ENCODE results near the gene PLCB1. TPM values are rescaled to one million over a fixed set of nuclear protein-coding genes. Genes with fewer than 3 reads are reported as not detected.

The PLCB1 gene
- total RNA-seq, 2 experiments from 2014 or later: 0.63 to 1.5 TPM

- no peak overlapping the region for H3K27ac Mint-ChIP-seq
Measured at GRCh38 chr20:8471465-8471864, 339.4 kb downstream of the PLCB1 start.

GRCh38 chr20:8473459-8473858 is 341.4 kb downstream of the PLCB1 start:
- no peak for DNase-seq
- Mint-ChIP-seq H3K4me1 (ENCODE audit: low read depth) (no peaks in the 10 kb centered on the region), H3K9me3 (ENCODE audit: insufficient read depth) (no peaks in the 10 kb centered on the region), H3K27ac (no peak overlapping the region), H3K4me3 (no peak overlapping the region), H3K36me3 (ENCODE audit: low read depth) (no peaks in the 10 kb centered on the region), H3K27me3 (ENCODE audit: low read depth) (no peaks in the 10 kb centered on the region)
- CTCF ChIA-PET: no interaction called here
- POLR2A ChIA-PET: no interaction called here
- no peak for ATAC-seq

More at GRCh38 chr20:8471465-8471864, 339.4 kb downstream of the PLCB1 start:
- POLR2A ChIA-PET: no interaction called here
- ATAC-seq (no peak), DNase-seq (no peak)
- Mint-ChIP-seq H3K27me3 (ENCODE audit: low read depth) (no peaks in the 10 kb centered on the region), H3K4me3 (no peak overlapping the region), H3K4me1 (ENCODE audit: low read depth) (no peaks in the 10 kb centered on the region), H3K9me3 (ENCODE audit: insufficient read depth) (no peaks in the 10 kb centered on the region), H3K36me3 (ENCODE audit: low read depth) (no peaks in the 10 kb centered on the region)
- CTCF ChIA-PET: no interaction called here

- Mint-ChIP-seq H3K4me3 (no peak overlapping the region), H3K36me3 (ENCODE audit: low read depth) (no peaks in the 10 kb centered on the region), H3K27me3 (ENCODE audit: low read depth) (no peaks in the 10 kb centered on the region), H3K9me3 (ENCODE audit: insufficient read depth) (no peaks in the 10 kb centered on the region), H3K4me1 (ENCODE audit: low read depth) (no peaks in the 10 kb centered on the region), H3K27ac (no peak overlapping the region)
- no peak for ATAC-seq
- ChIA-PET POLR2A (no interaction called here), CTCF (no interaction called here)
- DNase-seq: no peak
Measured at GRCh38 chr20:8474027-8474668, 342.1 kb downstream of the PLCB1 start.

- ChIA-PET CTCF (no interaction called here), POLR2A (no interaction called here)
- Mint-ChIP-seq H3K36me3 (ENCODE audit: low read depth) (no peaks in the 10 kb centered on the region), H3K9me3 (ENCODE audit: insufficient read depth) (no peaks in the 10 kb centered on the region), H3K4me3 (no peak overlapping the region), H3K27me3 (ENCODE audit: low read depth) (no peaks in the 10 kb centered on the region), H3K4me1 (ENCODE audit: low read depth) (no peaks in the 10 kb centered on the region), H3K27ac (no peak overlapping the region)
- DNase-seq (no peak), ATAC-seq (no peak)
Measured at GRCh38 chr20:8476021-8476420, 344.0 kb downstream of the PLCB1 start.

- no peak overlapping the region for H3K4me3 Mint-ChIP-seq
- ATAC-seq (no peak), DNase-seq (no peak)
- H3K9me3 Mint-ChIP-seq (ENCODE audit: insufficient read depth): no peaks in the 10 kb centered on the region
- no peaks in the 10 kb centered on the region for H3K27me3 Mint-ChIP-seq (ENCODE audit: low read depth)
- POLR2A ChIA-PET: no interaction called here
- no peak overlapping the region for H3K27ac Mint-ChIP-seq
- CTCF ChIA-PET: no interaction called here
- no peaks in the 10 kb centered on the region for H3K4me1 Mint-ChIP-seq (ENCODE audit: low read depth)
- H3K36me3 Mint-ChIP-seq (ENCODE audit: low read depth): no peaks in the 10 kb centered on the region
Measured at GRCh38 chr20:8480597-8480996, 348.5 kb downstream of the PLCB1 start.

- no peaks in the 10 kb centered on the region for H3K4me1 Mint-ChIP-seq (ENCODE audit: low read depth)
- H3K27me3 Mint-ChIP-seq (ENCODE audit: low read depth): no peaks in the 10 kb centered on the region
- ChIA-PET POLR2A (interaction anchor here (0.6 kb wide), 1 partner anchor 14 kb away, joined by 4 read pairs; no protein-coding TSS in a partner anchor), CTCF (no interaction called here)
- H3K27ac Mint-ChIP-seq: no peak overlapping the region
- DNase-seq (no peak), ATAC-seq (no peak)
- H3K9me3 Mint-ChIP-seq (ENCODE audit: insufficient read depth): no peaks in the 10 kb centered on the region
- no peaks in the 10 kb centered on the region for H3K36me3 Mint-ChIP-seq (ENCODE audit: low read depth)
- no peak overlapping the region for H3K4me3 Mint-ChIP-seq
Measured at GRCh38 chr20:8487696-8488095, 355.6 kb downstream of the PLCB1 start.

GRCh38 chr20:8489094-8489883 is 357.2 kb downstream of the PLCB1 start:
- no peaks in the 10 kb centered on the region for H3K27me3 Mint-ChIP-seq (ENCODE audit: low read depth)

GRCh38 chr20:8490076-8490830 is 358.2 kb downstream of the PLCB1 start:
- H3K27me3 Mint-ChIP-seq (ENCODE audit: low read depth): no peaks in the 10 kb centered on the region
- ATAC-seq: no peak
- H3K4me3 Mint-ChIP-seq: no peak overlapping the region
- ChIA-PET CTCF (no interaction called here), POLR2A (no interaction called here)
- DNase-seq: no peak
- H3K36me3 Mint-ChIP-seq (ENCODE audit: low read depth): no peaks in the 10 kb centered on the region
- no peaks in the 10 kb centered on the region for H3K9me3 Mint-ChIP-seq (ENCODE audit: insufficient read depth)
- no peak overlapping the region for H3K27ac Mint-ChIP-seq
- H3K4me1 Mint-ChIP-seq (ENCODE audit: low read depth): no peaks in the 10 kb centered on the region

More at GRCh38 chr20:8489094-8489883, 357.2 kb downstream of the PLCB1 start:
- no peaks in the 10 kb centered on the region for H3K36me3 Mint-ChIP-seq (ENCODE audit: low read depth)
- H3K4me3 Mint-ChIP-seq: no peak overlapping the region
- H3K9me3 Mint-ChIP-seq (ENCODE audit: insufficient read depth): no peaks in the 10 kb centered on the region
- ChIA-PET CTCF (interaction anchor here (0.7 kb wide), 1 partner anchor 122 kb away, joined by 3 read pairs; no protein-coding TSS in a partner anchor), POLR2A (no interaction called here)
- ATAC-seq: no peak
- no peaks in the 10 kb centered on the region for H3K4me1 Mint-ChIP-seq (ENCODE audit: low read depth)
- H3K27ac Mint-ChIP-seq: no peak overlapping the region
- DNase-seq: no peak

- Mint-ChIP-seq H3K4me3 (no peak overlapping the region), H3K4me1 (ENCODE audit: low read depth) (no peaks in the 10 kb centered on the region), H3K9me3 (ENCODE audit: insufficient read depth) (no peaks in the 10 kb centered on the region), H3K27ac (no peak overlapping the region), H3K36me3 (ENCODE audit: low read depth) (no peaks in the 10 kb centered on the region), H3K27me3 (ENCODE audit: low read depth) (no peaks in the 10 kb centered on the region)
- ChIA-PET POLR2A (no interaction called here), CTCF (no interaction called here)
- ATAC-seq (no peak), DNase-seq (no peak)
Measured at GRCh38 chr20:8492173-8492572, 360.1 kb downstream of the PLCB1 start.

- Mint-ChIP-seq H3K36me3 (ENCODE audit: low read depth) (no peaks in the 10 kb centered on the region), H3K4me1 (ENCODE audit: low read depth) (no peaks in the 10 kb centered on the region), H3K27ac (no peak overlapping the region), H3K4me3 (no peak overlapping the region), H3K9me3 (ENCODE audit: insufficient read depth) (no peaks in the 10 kb centered on the region), H3K27me3 (ENCODE audit: low read depth) (no peaks in the 10 kb centered on the region)
- ChIA-PET CTCF (no interaction called here), POLR2A (no interaction called here)
- ATAC-seq (no peak), DNase-seq (no peak)
Measured at GRCh38 chr20:8498571-8498970, 366.5 kb downstream of the PLCB1 start.

GRCh38 chr20:8504030-8504429 is 372.0 kb downstream of the PLCB1 start:
- H3K9me3 Mint-ChIP-seq (ENCODE audit: insufficient read depth): no peaks in the 10 kb centered on the region
- no peaks in the 10 kb centered on the region for H3K4me1 Mint-ChIP-seq (ENCODE audit: low read depth)
- no peaks in the 10 kb centered on the region for H3K36me3 Mint-ChIP-seq (ENCODE audit: low read depth)
- no peaks in the 10 kb centered on the region for H3K27me3 Mint-ChIP-seq (ENCODE audit: low read depth)
- POLR2A ChIA-PET: no interaction called here
- CTCF ChIA-PET: no interaction called here
- H3K4me3 Mint-ChIP-seq: no peak overlapping the region
- ATAC-seq: no peak
- H3K27ac Mint-ChIP-seq: no peak overlapping the region
- DNase-seq: no peak

GRCh38 chr20:8505476-8506200 is 373.6 kb downstream of the PLCB1 start:
- Mint-ChIP-seq H3K36me3 (ENCODE audit: low read depth) (no peaks in the 10 kb centered on the region), H3K27me3 (ENCODE audit: low read depth) (no peaks in the 10 kb centered on the region), H3K4me1 (ENCODE audit: low read depth) (no peaks in the 10 kb centered on the region), H3K4me3 (no peak overlapping the region), H3K27ac (no peak overlapping the region), H3K9me3 (ENCODE audit: insufficient read depth) (no peaks in the 10 kb centered on the region)
- CTCF ChIA-PET: no interaction called here
- POLR2A ChIA-PET: no interaction called here
- DNase-seq (no peak), ATAC-seq (no peak)

All from activated CD8-positive, alpha-beta T cell treated with anti-CD3 and anti-CD28 coated beads, Interleukin-2, amount 10 ng/mL, durations not matched to agents 7 days and 5 days (primary cell).